ENCODE results near the gene TOGARAM1.

TOGARAM1 gene, protein sequence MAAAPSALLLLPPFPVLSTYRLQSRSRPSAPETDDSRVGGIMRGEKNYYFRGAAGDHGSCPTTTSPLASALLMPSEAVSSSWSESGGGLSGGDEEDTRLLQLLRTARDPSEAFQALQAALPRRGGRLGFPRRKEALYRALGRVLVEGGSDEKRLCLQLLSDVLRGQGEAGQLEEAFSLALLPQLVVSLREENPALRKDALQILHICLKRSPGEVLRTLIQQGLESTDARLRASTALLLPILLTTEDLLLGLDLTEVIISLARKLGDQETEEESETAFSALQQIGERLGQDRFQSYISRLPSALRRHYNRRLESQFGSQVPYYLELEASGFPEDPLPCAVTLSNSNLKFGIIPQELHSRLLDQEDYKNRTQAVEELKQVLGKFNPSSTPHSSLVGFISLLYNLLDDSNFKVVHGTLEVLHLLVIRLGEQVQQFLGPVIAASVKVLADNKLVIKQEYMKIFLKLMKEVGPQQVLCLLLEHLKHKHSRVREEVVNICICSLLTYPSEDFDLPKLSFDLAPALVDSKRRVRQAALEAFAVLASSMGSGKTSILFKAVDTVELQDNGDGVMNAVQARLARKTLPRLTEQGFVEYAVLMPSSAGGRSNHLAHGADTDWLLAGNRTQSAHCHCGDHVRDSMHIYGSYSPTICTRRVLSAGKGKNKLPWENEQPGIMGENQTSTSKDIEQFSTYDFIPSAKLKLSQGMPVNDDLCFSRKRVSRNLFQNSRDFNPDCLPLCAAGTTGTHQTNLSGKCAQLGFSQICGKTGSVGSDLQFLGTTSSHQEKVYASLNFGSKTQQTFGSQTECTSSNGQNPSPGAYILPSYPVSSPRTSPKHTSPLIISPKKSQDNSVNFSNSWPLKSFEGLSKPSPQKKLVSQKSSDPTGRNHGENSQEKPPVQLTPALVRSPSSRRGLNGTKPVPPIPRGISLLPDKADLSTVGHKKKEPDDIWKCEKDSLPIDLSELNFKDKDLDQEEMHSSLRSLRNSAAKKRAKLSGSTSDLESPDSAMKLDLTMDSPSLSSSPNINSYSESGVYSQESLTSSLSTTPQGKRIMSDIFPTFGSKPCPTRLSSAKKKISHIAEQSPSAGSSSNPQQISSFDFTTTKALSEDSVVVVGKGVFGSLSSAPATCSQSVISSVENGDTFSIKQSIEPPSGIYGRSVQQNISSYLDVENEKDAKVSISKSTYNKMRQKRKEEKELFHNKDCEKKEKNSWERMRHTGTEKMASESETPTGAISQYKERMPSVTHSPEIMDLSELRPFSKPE (N-terminal part only)

GRCh38 chr14:44961554-44962333 lies at the start of gene TOGARAM1, which contains the start of gene KLHL28:
TOGARAM1 (plus strand) TSS chr14:44962190; CDS start chr14:44962422, 232 bp downstream.
KLHL28 (minus strand) TSS chr14:44961947; CDS start chr14:44945928, 16,019 bp downstream.
- peaks cover 6% of the 10 kb centered on the region for H3K36me3 Mint-ChIP-seq (ENCODE audit: low read depth)
- DNase-seq (ENCODE audit: low spot score), result peak; percentile 97
- H3K4me1 Mint-ChIP-seq (ENCODE audit: low read depth), result peaks cover 42% of the 10 kb centered on the region
- no peak within 1 kb of the TSS for H3K27ac Mint-ChIP-seq
- H3K27me3 Mint-ChIP-seq (ENCODE audit: low read depth), result no peaks in the 10 kb centered on the region
- H3K9me3 Mint-ChIP-seq, result no peaks in the 10 kb centered on the region
- H3K4me3 Mint-ChIP-seq, result no peak within 1 kb of the TSS

DNA sequence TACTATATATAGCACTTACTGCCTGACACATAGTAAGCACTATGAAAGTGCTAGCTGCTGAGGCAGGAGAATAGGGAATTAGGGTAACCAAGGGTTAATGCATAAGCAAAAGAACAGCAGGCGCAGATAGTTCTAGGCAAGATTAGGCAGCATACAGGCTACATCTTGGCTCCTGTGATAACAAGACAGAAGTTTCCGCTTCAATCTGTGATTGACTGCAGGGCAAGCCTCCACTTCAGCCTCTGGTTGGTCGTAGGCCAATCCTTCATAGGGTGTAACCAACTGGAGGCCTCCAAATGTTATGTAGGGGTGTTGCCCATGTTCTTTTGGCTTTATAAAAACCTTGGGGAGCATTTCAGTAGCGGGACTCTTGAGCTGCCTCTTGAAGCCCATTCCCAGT lies 47.1 kb upstream of the TOGARAM1 start:
- H3K4me3 Mint-ChIP-seq, result no peak overlapping the region
- no peaks in the 10 kb centered on the region for H3K4me1 Mint-ChIP-seq (ENCODE audit: low read depth)
- H3K27me3 Mint-ChIP-seq (ENCODE audit: low read depth), result peaks cover 28% of the 10 kb centered on the region
- peaks cover 2% of the 10 kb centered on the region for H3K36me3 Mint-ChIP-seq (ENCODE audit: low read depth)
- no peak overlapping the region for H3K27ac Mint-ChIP-seq
- DNase-seq (ENCODE audit: low spot score), result no peak
- H3K9me3 Mint-ChIP-seq, result peaks cover 6% of the 10 kb centered on the region

DNA sequence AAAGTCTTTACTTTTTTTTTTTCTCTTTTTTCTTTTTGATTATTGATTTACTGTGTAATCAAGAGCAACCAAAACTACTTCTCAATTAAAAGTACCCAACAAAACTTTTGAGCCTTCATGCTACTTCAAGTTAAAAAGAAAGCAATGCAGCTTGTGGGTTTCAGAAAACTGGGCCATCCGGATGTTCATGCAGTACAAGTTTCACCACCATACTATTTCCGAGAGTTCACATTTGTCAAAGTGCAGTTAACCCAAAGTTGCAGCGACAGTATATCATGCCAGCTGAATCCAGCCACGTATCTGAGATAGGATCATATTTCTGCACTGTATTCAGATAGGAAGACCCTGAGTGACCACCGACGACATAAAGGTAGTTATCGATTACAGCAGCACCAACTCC lies 33.2 kb upstream of the TOGARAM1 start:
- H3K27me3 Mint-ChIP-seq (ENCODE audit: low read depth), result no peaks in the 10 kb centered on the region
- H3K27ac Mint-ChIP-seq, result no peak overlapping the region
- peaks cover 12% of the 10 kb centered on the region for H3K36me3 Mint-ChIP-seq (ENCODE audit: low read depth)
- H3K9me3 Mint-ChIP-seq, result no peaks in the 10 kb centered on the region
- no peak for DNase-seq (ENCODE audit: low spot score)
- H3K4me3 Mint-ChIP-seq, result no peak overlapping the region
- peaks cover 10% of the 10 kb centered on the region for H3K4me1 Mint-ChIP-seq (ENCODE audit: low read depth)

GRCh38 chr14:44935155-44935554 lies 26.8 kb upstream of the TOGARAM1 start:
- peaks cover 8% of the 10 kb centered on the region for H3K4me1 Mint-ChIP-seq (ENCODE audit: low read depth)
- H3K9me3 Mint-ChIP-seq, result no peaks in the 10 kb centered on the region
- no peak overlapping the region for H3K27ac Mint-ChIP-seq
- no peak for DNase-seq (ENCODE audit: low spot score)
- no peaks in the 10 kb centered on the region for H3K27me3 Mint-ChIP-seq (ENCODE audit: low read depth)
- H3K4me3 Mint-ChIP-seq, result no peak overlapping the region
- H3K36me3 Mint-ChIP-seq (ENCODE audit: low read depth), result peaks cover 42% of the 10 kb centered on the region

GRCh38 chr14:44937547-44937946 lies 24.4 kb upstream of the TOGARAM1 start:
- H3K9me3 Mint-ChIP-seq, result no peaks in the 10 kb centered on the region
- H3K27me3 Mint-ChIP-seq (ENCODE audit: low read depth), result no peaks in the 10 kb centered on the region
- H3K36me3 Mint-ChIP-seq (ENCODE audit: low read depth), result peaks cover 53% of the 10 kb centered on the region
- H3K4me1 Mint-ChIP-seq (ENCODE audit: low read depth), result peaks cover 20% of the 10 kb centered on the region
- no peak overlapping the region for H3K4me3 Mint-ChIP-seq
- H3K27ac Mint-ChIP-seq, result no peak overlapping the region
- no peak for DNase-seq (ENCODE audit: low spot score)

DNA sequence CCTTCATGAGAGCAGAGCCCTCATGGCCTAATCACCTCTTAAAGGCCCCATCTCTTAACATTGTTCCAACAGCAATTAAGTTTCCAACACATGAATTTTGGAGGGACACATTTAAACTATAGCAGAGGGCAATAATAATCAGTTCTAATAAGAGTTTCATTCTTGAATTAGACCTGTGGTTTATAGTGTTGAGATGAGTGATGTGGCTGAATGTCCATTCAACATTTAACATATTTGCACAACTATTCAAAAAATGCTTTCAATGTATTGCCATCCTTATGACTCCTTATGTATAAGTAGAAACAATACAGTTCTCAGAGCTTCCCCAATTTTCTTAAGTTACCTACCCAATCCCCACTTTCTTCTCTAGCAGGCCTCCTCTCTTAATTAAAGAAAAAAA lies 21.8 kb upstream of the TOGARAM1 start:
- H3K27ac Mint-ChIP-seq, result peak overlapping the region; percentile 81
- DNase-seq (ENCODE audit: low spot score), result no peak
- peaks cover 61% of the 10 kb centered on the region for H3K36me3 Mint-ChIP-seq (ENCODE audit: low read depth)
- H3K27me3 Mint-ChIP-seq (ENCODE audit: low read depth), result no peaks in the 10 kb centered on the region
- peaks cover 22% of the 10 kb centered on the region for H3K4me1 Mint-ChIP-seq (ENCODE audit: low read depth)
- H3K4me3 Mint-ChIP-seq, result peak overlapping the region; percentile 55
- H3K9me3 Mint-ChIP-seq, result no peaks in the 10 kb centered on the region

- Mint-ChIP-seq H3K27ac (peak overlapping the region; percentile 81), H3K4me1 (ENCODE audit: low read depth) (peaks cover 22% of the 10 kb centered on the region), H3K4me3 (peak overlapping the region; percentile 55), H3K27me3 (ENCODE audit: low read depth) (no peaks in the 10 kb centered on the region), H3K36me3 (ENCODE audit: low read depth) (peaks cover 68% of the 10 kb centered on the region), H3K9me3 (no peaks in the 10 kb centered on the region)
- no peak for DNase-seq (ENCODE audit: low spot score)
Measured at GRCh38 chr14:44940944-44941343, 21.0 kb upstream of the TOGARAM1 start.

- no peaks in the 10 kb centered on the region for H3K27me3 Mint-ChIP-seq (ENCODE audit: low read depth)
- no peaks in the 10 kb centered on the region for H3K9me3 Mint-ChIP-seq
- no peak for DNase-seq (ENCODE audit: low spot score)
- peaks cover 22% of the 10 kb centered on the region for H3K4me1 Mint-ChIP-seq (ENCODE audit: low read depth)
- peak overlapping the region; percentile 60 for H3K27ac Mint-ChIP-seq
- H3K36me3 Mint-ChIP-seq (ENCODE audit: low read depth), result peaks cover 62% of the 10 kb centered on the region
- peak overlapping the region; percentile 25 for H3K4me3 Mint-ChIP-seq
Measured at GRCh38 chr14:44941591-44941990, 20.4 kb upstream of the TOGARAM1 start.

GRCh38 chr14:44942436-44942835 lies 19.6 kb upstream of the TOGARAM1 start:
- H3K4me3 Mint-ChIP-seq, result no peak overlapping the region
- H3K36me3 Mint-ChIP-seq (ENCODE audit: low read depth), result peaks cover 66% of the 10 kb centered on the region
- no peaks in the 10 kb centered on the region for H3K27me3 Mint-ChIP-seq (ENCODE audit: low read depth)
- H3K4me1 Mint-ChIP-seq (ENCODE audit: low read depth), result peaks cover 22% of the 10 kb centered on the region
- no peak overlapping the region for H3K27ac Mint-ChIP-seq
- peaks cover 6% of the 10 kb centered on the region for H3K9me3 Mint-ChIP-seq
- DNase-seq (ENCODE audit: low spot score), result no peak

- no peaks in the 10 kb centered on the region for H3K27me3 Mint-ChIP-seq (ENCODE audit: low read depth)
- no peak overlapping the region for H3K4me3 Mint-ChIP-seq
- peaks cover 22% of the 10 kb centered on the region for H3K4me1 Mint-ChIP-seq (ENCODE audit: low read depth)
- H3K27ac Mint-ChIP-seq, result no peak overlapping the region
- H3K36me3 Mint-ChIP-seq (ENCODE audit: low read depth), result peaks cover 62% of the 10 kb centered on the region
- no peak for DNase-seq (ENCODE audit: low spot score)
- H3K9me3 Mint-ChIP-seq, result peaks cover 6% of the 10 kb centered on the region
Measured at GRCh38 chr14:44944107-44944506, 17.9 kb upstream of the TOGARAM1 start.

DNA sequence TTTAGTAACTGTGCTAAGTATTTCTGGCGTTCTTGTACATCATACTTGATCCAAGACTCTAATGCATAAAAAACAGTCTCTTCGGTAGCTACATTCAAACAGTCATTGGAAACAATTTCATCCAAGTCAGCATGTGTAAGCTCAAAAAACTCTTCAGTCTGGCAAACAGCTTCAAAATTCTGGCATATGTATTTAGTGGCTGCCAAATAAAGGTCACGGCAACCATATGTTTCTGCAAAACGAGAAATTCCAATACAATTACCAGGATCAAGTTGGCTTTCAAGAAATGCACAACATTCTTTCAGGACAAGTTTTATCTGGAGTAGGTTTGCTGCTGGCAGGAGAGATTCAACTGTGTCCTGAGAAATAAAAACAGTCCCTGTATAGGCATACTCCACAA lies 16.7 kb upstream of the TOGARAM1 start:
- H3K36me3 Mint-ChIP-seq (ENCODE audit: low read depth), result peaks cover 57% of the 10 kb centered on the region
- no peak overlapping the region for H3K27ac Mint-ChIP-seq
- H3K9me3 Mint-ChIP-seq, result peaks cover 6% of the 10 kb centered on the region
- no peak overlapping the region for H3K4me3 Mint-ChIP-seq
- no peak for DNase-seq (ENCODE audit: low spot score)
- H3K4me1 Mint-ChIP-seq (ENCODE audit: low read depth), result peaks cover 21% of the 10 kb centered on the region
- H3K27me3 Mint-ChIP-seq (ENCODE audit: low read depth), result no peaks in the 10 kb centered on the region

- Mint-ChIP-seq H3K4me1 (ENCODE audit: low read depth) (peaks cover 9% of the 10 kb centered on the region), H3K27me3 (ENCODE audit: low read depth) (no peaks in the 10 kb centered on the region), H3K4me3 (no peak overlapping the region), H3K36me3 (ENCODE audit: low read depth) (peaks cover 32% of the 10 kb centered on the region), H3K27ac (no peak overlapping the region), H3K9me3 (peaks cover 6% of the 10 kb centered on the region)
- no peak for DNase-seq (ENCODE audit: low spot score)
Measured at GRCh38 chr14:44951051-44951450, 10.9 kb upstream of the TOGARAM1 start.
